ENCODE results near the gene MAL. TPM values are rescaled to one million over a fixed set of nuclear protein-coding genes. Genes with fewer than 3 reads are reported as not detected.

The MAL gene
- total RNA-seq, 1 experiment from 2014 or later = not detected

GRCh38 chr2:95007822-95008221, 17.7 kb upstream of the MAL start:
- CTCF ChIA-PET = no interaction called here
- Mint-ChIP-seq H3K9me3 (ENCODE audit: low read depth, unreplicated experiment) (no peaks in the 10 kb centered on the region), H3K27me3 (ENCODE audit: unreplicated experiment) (no peaks in the 10 kb centered on the region), H3K27ac (ENCODE audit: unreplicated experiment) (no peak overlapping the region), H3K4me3 (ENCODE audit: low read depth, unreplicated experiment) (no peak overlapping the region), H3K4me1 (ENCODE audit: low read depth, unreplicated experiment) (peaks cover 24% of the 10 kb centered on the region), H3K36me3 (ENCODE audit: insufficient read depth, unreplicated experiment) (no peaks in the 10 kb centered on the region)
- TF ChIP-seq CTCF (IDR thresholded peaks at IDR 0.05; ENCODE audit: unreplicated experiment) = no peak
- no peak for DNase-seq
- no TSS peak for BruUV-seq (replicated peaks)
- intact Hi-C loops (cut with micrococcal nuclease; ENCODE audit: unreplicated experiment) = no loop called here

GRCh38 chr2:95008306-95008705, 17.2 kb upstream of the MAL start:
- intact Hi-C loops (cut with micrococcal nuclease; ENCODE audit: unreplicated experiment) = no loop called here
- DNase-seq = no peak
- Mint-ChIP-seq H3K4me3 (ENCODE audit: low read depth, unreplicated experiment) (no peak overlapping the region), H3K36me3 (ENCODE audit: insufficient read depth, unreplicated experiment) (no peaks in the 10 kb centered on the region), H3K27ac (ENCODE audit: unreplicated experiment) (no peak overlapping the region), H3K9me3 (ENCODE audit: low read depth, unreplicated experiment) (no peaks in the 10 kb centered on the region), H3K4me1 (ENCODE audit: low read depth, unreplicated experiment) (peaks cover 24% of the 10 kb centered on the region), H3K27me3 (ENCODE audit: unreplicated experiment) (no peaks in the 10 kb centered on the region)
- CTCF ChIA-PET = no interaction called here
- no peak for TF ChIP-seq CTCF (IDR thresholded peaks at IDR 0.05; ENCODE audit: unreplicated experiment)
- BruUV-seq (replicated peaks) = no TSS peak

- intact Hi-C loops (cut with micrococcal nuclease; ENCODE audit: unreplicated experiment) = no loop called here
- no peak for DNase-seq
- no peaks in the 10 kb centered on the region for H3K27me3 Mint-ChIP-seq (ENCODE audit: unreplicated experiment)
- TF ChIP-seq CTCF (IDR thresholded peaks at IDR 0.05; ENCODE audit: unreplicated experiment) = no peak
- H3K27ac Mint-ChIP-seq (ENCODE audit: unreplicated experiment) = no peak overlapping the region
- no peaks in the 10 kb centered on the region for H3K36me3 Mint-ChIP-seq (ENCODE audit: insufficient read depth, unreplicated experiment)
- no peak overlapping the region for H3K4me3 Mint-ChIP-seq (ENCODE audit: low read depth, unreplicated experiment)
- CTCF ChIA-PET = interaction anchor here (1.1 kb wide), 2 partner anchors 23 to 70 kb away, joined by 3 read pairs; no protein-coding TSS in a partner anchor
- no peaks in the 10 kb centered on the region for H3K9me3 Mint-ChIP-seq (ENCODE audit: low read depth, unreplicated experiment)
- peaks cover 24% of the 10 kb centered on the region for H3K4me1 Mint-ChIP-seq (ENCODE audit: low read depth, unreplicated experiment)
- no TSS peak for BruUV-seq (replicated peaks)
Observed at GRCh38 chr2:95008996-95009395, 16.5 kb upstream of the MAL start.

GRCh38 chr2:95009412-95009811, 16.1 kb upstream of the MAL start:
- DNase-seq = no peak
- CTCF ChIA-PET = interaction anchor here (1.1 kb wide), 2 partner anchors 23 to 70 kb away, joined by 3 read pairs; no protein-coding TSS in a partner anchor
- no TSS peak for BruUV-seq (replicated peaks)
- intact Hi-C loops (cut with micrococcal nuclease; ENCODE audit: unreplicated experiment) = no loop called here
- Mint-ChIP-seq H3K27me3 (ENCODE audit: unreplicated experiment) (no peaks in the 10 kb centered on the region), H3K4me3 (ENCODE audit: low read depth, unreplicated experiment) (no peak overlapping the region), H3K4me1 (ENCODE audit: low read depth, unreplicated experiment) (peaks cover 21% of the 10 kb centered on the region), H3K36me3 (ENCODE audit: insufficient read depth, unreplicated experiment) (no peaks in the 10 kb centered on the region), H3K9me3 (ENCODE audit: low read depth, unreplicated experiment) (no peaks in the 10 kb centered on the region), H3K27ac (ENCODE audit: unreplicated experiment) (no peak overlapping the region)
- no peak for TF ChIP-seq CTCF (IDR thresholded peaks at IDR 0.05; ENCODE audit: unreplicated experiment)

Data from Calu3 (cell line).